ENCODE measurements around the gene NFX1.
"Not testable (repeated sequence)": the region's sequence is repeated elsewhere in the genome, so short reads cannot be mapped to it uniquely, and the experiment has no call there.

DNA sequence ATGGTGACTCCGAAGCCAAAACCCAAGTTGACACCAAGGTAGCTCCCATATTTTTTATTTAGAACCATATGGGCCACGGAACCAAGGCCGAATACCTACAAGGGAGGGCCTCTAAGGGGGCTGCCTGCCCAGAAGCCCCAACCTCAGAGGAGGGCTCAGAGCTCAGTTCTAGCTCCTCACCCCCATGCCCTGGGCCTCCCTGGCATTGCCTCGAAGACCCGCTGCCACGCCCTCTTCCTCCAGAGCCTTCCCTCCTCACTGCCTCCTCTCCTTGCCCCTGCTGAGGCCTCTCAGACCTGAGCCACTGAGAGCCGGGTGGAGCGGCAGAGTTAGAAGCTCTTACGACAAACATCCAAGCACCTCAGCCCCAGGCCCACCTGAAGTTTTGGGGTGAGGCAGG, 96.7 kb downstream of the NFX1 start:
- not testable (repeated sequence) for TF ChIP-seq POLR2AphosphoS5 (IDR thresholded peaks at IDR 0.05; ENCODE audit: borderline replicate concordance, low read depth, low read length); EZH2 (IDR thresholded peaks at IDR 0.05)
